H9 (cell line): ENCODE data around the gene CCDC60. TPM values are rescaled to one million over a fixed set of nuclear protein-coding genes. Genes with fewer than 3 reads are reported as not detected.

Experiments
- DNase-seq: peaks from one replicate; pipeline ENCODE4 v3.0.0-alpha.2; 2017
- H2AFZ ChIP-seq: one replicate; pipeline ENCODE4 v1.6.1; 2013; ENCODE audit warnings: mild to moderate bottlenecking, low read length, control low read depth, moderate library complexity
- H2AK5ac ChIP-seq: 2 replicates; pipeline ENCODE4 v1.6.1; 2013; ENCODE audit warnings: low read length, control low read depth, mixed read lengths; ENCODE audit not compliant: insufficient read length
- H2BK120ac ChIP-seq: one replicate; pipeline ENCODE4 v1.6.1; 2013; ENCODE audit warnings: low read depth, mild to moderate bottlenecking, low read length, control low read depth, inconsistent platforms; ENCODE audit not compliant: poor library complexity, severe bottlenecking
- H2BK12ac ChIP-seq: 2 replicates; pipeline ENCODE4 v1.6.1; 2013; ENCODE audit warnings: low read length, control low read depth, mixed read lengths, low read depth; ENCODE audit not compliant: insufficient read length
- H2BK15ac ChIP-seq: 2 replicates; pipeline ENCODE4 v1.6.1; 2013; ENCODE audit warnings: low read depth, low read length, control low read depth
- H2BK20ac ChIP-seq: one replicate; pipeline ENCODE4 v1.6.1; 2013; ENCODE audit warnings: low read depth, mild to moderate bottlenecking, low read length, control low read depth, inconsistent platforms; ENCODE audit not compliant: poor library complexity, severe bottlenecking
- H2BK5ac ChIP-seq: 2 replicates; pipeline ENCODE4 v1.6.1; 2013; ENCODE audit warnings: low read length, control low read depth, mixed read lengths; ENCODE audit not compliant: insufficient read length
- H3K14ac ChIP-seq: 2 replicates; pipeline ENCODE4 v1.6.1; 2013; ENCODE audit warnings: low read length, control low read depth; ENCODE audit not compliant: insufficient read depth
- H3K18ac ChIP-seq: 2 replicates; pipeline ENCODE4 v1.6.1; 2013; ENCODE audit warnings: low read depth, mild to moderate bottlenecking, mixed read lengths, low read length, control low read depth; ENCODE audit not compliant: insufficient read length
- H3K23ac ChIP-seq: 2 replicates; pipeline ENCODE4 v1.6.1; 2013; ENCODE audit warnings: low read length, control low read depth, mixed read lengths, low read depth; ENCODE audit not compliant: insufficient read length
- H3K23me2 ChIP-seq: 2 replicates; pipeline ENCODE4 v1.6.1; 2013; ENCODE audit warnings: low read depth, mild to moderate bottlenecking, mixed read lengths, low read length, control low read depth; ENCODE audit not compliant: insufficient read length, poor library complexity, severe bottlenecking
- H3K27ac ChIP-seq: 2 replicates; pipeline ENCODE4 v1.5.1; 2013; ENCODE audit warnings: low read length, control low read depth, mixed read lengths, low read depth; ENCODE audit not compliant: insufficient read length
- H3K27me3 ChIP-seq: 2 replicates; pipeline ENCODE4 v1.6.1; 2013; ENCODE audit warnings: low read length, control low read depth, inconsistent platforms; ENCODE audit not compliant: insufficient read depth
- H3K4ac ChIP-seq: 2 replicates; pipeline ENCODE4 v1.6.1; 2013; ENCODE audit warnings: low read depth, mild to moderate bottlenecking, control low read depth, inconsistent platforms, low read length, moderate library complexity
- H3K4me1 ChIP-seq: 2 replicates; pipeline ENCODE4 v1.6.1; 2013; ENCODE audit warnings: low read length, control low read depth, inconsistent platforms; ENCODE audit not compliant: insufficient read depth
- H3K4me2 ChIP-seq: 2 replicates; pipeline ENCODE4 v1.6.1; 2013; ENCODE audit warnings: low read length, control low read depth, mixed read lengths; ENCODE audit not compliant: insufficient read length, insufficient read depth
- H3K56ac ChIP-seq: 2 replicates; pipeline ENCODE4 v1.6.1; 2013; ENCODE audit warnings: low read depth, mild to moderate bottlenecking, mixed read lengths, low read length, control low read depth; ENCODE audit not compliant: insufficient read length
- H3K79me1 ChIP-seq: 2 replicates; pipeline ENCODE4 v1.6.1; 2013; ENCODE audit warnings: low read depth, mild to moderate bottlenecking, moderate library complexity, low read length, control low read depth, inconsistent platforms; ENCODE audit not compliant: insufficient read depth, poor library complexity, severe bottlenecking
- H3K79me2 ChIP-seq: 2 replicates; pipeline ENCODE4 v1.6.1; 2013; ENCODE audit warnings: low read length, control low read depth, inconsistent platforms; ENCODE audit not compliant: insufficient read depth
- H3K9ac ChIP-seq: 2 replicates; pipeline ENCODE4 v1.6.1; 2013; ENCODE audit warnings: low read length, control low read depth, mixed read lengths; ENCODE audit not compliant: insufficient read length; ENCODE audit errors: extremely low read depth
- H3K9me3 ChIP-seq: one replicate; pipeline ENCODE4 v1.6.1; 2013; ENCODE audit warnings: low read depth, low read length, inconsistent platforms; ENCODE audit not compliant: control insufficient read depth
- H3T11ph ChIP-seq: one replicate; pipeline ENCODE4 v1.6.1; 2013; ENCODE audit warnings: mild to moderate bottlenecking, low read length, control low read depth, inconsistent platforms
- H4K20me1 ChIP-seq: one replicate; pipeline ENCODE4 v1.6.1; 2013; ENCODE audit not compliant: control insufficient read depth, insufficient read length, insufficient read depth
- H4K5ac ChIP-seq: 2 replicates; pipeline ENCODE4 v1.6.1; 2013; ENCODE audit warnings: low read depth, mild to moderate bottlenecking, mixed read lengths, low read length, control low read depth; ENCODE audit not compliant: insufficient read length
- H4K8ac ChIP-seq: replicated peaks from 2 replicates; pipeline ENCODE4 v1.6.1; 2013; ENCODE audit warnings: low read length, control low read depth, mixed read lengths, low read depth; ENCODE audit not compliant: insufficient read length
- H4K91ac ChIP-seq: 2 replicates; pipeline ENCODE4 v1.6.1; 2013; ENCODE audit warnings: low read depth, mild to moderate bottlenecking, moderate library complexity, mixed read lengths, low read length, control low read depth; ENCODE audit not compliant: insufficient read length
- H3K27ac Mint-ChIP-seq, 3 experiments: 2 replicates in 2 of 3; 3 replicates in 1 of 3; pipeline ENCODE4 v1.8.0; 2020 to 2021; ENCODE audit warnings: mixed read lengths in 3 of 3, mild to moderate bottlenecking in 1 of 3, moderate library complexity in 1 of 3
- H3K27me3 Mint-ChIP-seq: 2 replicates; pipeline ENCODE4 v1.8.0; 2021; ENCODE audit warnings: low read depth, mild to moderate bottlenecking, moderate library complexity, mixed read lengths
- H3K36me3 Mint-ChIP-seq, 3 experiments: 2 replicates in 2 of 3; 3 replicates in 1 of 3; pipeline ENCODE4 v1.8.0; 2020 to 2021; ENCODE audit warnings: low read depth in 3 of 3, mixed read lengths in 3 of 3; ENCODE audit not compliant: insufficient read depth in 1 of 3
- H3K4me1 Mint-ChIP-seq, 2 experiments: 2 replicates each; pipeline ENCODE4 v1.8.0; 2020; ENCODE audit warnings: mixed read lengths in 2 of 2
- H3K4me3 Mint-ChIP-seq, 2 experiments: 2 replicates in 1 of 2; 3 replicates in 1 of 2; pipeline ENCODE4 v1.8.0; 2020 to 2021; ENCODE audit warnings: mild to moderate bottlenecking in 2 of 2, mixed read lengths in 2 of 2, moderate library complexity in 1 of 2
- H3K9me3 Mint-ChIP-seq, 2 experiments: 2 replicates in 1 of 2; 3 replicates in 1 of 2; pipeline ENCODE4 v1.8.0; 2020; ENCODE audit warnings: mild to moderate bottlenecking in 2 of 2, mixed read lengths in 2 of 2, moderate library complexity in 1 of 2
- WGBS: extraction: QIAGEN DNeasy Blood & Tissue Kit; methylation state at CpG from one replicate; pipeline ENCODE4 v1.1.7; 2013; ENCODE audit warnings: missing lambda C conversion rate, low lambda C conversion rate, mixed read lengths; ENCODE audit not compliant: insufficient read length; ENCODE audit errors: extremely low coverage; 5-methylcytosine and 5-hydroxymethylcytosine counted together
- total RNA-seq: library from RNA; stranded (reverse); gene quantifications from 2 replicates; pipeline ENCODE4 v1.2.1, GENCODE V29; 2021
- TF ChIP-seq, protein P1 (sequence below): fragments of 200-600 bp; sonication (generic); conservative IDR thresholded peaks from 3 replicates; pipeline ENCODE4 v1.8.0; 2021; ENCODE audit warnings: antibody characterized with exemption, mild to moderate bottlenecking

The CCDC60 gene
- total RNA-seq, 1 experiment from 2014 or later, result 0.44 TPM

DNA sequence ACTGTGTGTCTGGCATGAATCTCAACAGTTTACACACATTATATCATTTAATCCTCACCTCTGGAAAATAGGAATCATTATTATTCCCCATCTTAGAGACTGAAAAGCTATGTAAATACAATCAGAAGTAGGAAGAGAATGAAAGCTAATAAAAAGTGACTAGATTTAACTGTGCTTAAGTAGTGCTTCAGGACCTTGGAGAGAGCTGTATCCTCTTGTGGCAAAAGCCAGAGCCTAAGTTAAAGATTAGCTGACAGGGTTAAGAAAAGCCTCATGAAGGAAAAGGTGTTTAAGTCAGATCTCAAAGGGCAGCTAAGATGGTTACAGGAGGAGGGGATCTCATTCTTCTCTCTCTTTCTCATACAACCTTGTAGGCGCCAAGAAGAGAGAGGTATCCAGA lies 193.7 kb downstream of the CCDC60 start:
- Histone ChIP-seq H3K79me1 (no peaks in the 10 kb centered on the region), H2BK20ac (no peak overlapping the region), H2BK5ac (no peak overlapping the region), H2BK12ac (no peak overlapping the region), H4K5ac (no peak overlapping the region), H3K56ac (no peak overlapping the region), H4K91ac (no peak overlapping the region), H3K18ac (no peak overlapping the region), H3K14ac (no peak overlapping the region), H3K23ac (no peak overlapping the region), H2AFZ (no peak overlapping the region), H2AK5ac (no peak overlapping the region), H3K4me2 (no peak overlapping the region), H3K79me2 (no peaks in the 10 kb centered on the region), H3T11ph (no peak overlapping the region), H3K27me3 (no peaks in the 10 kb centered on the region), H3K4me1 (no peaks in the 10 kb centered on the region), H4K20me1 (no peaks in the 10 kb centered on the region), H3K9me3 (no peaks in the 10 kb centered on the region), H4K8ac (no peak overlapping the region), H3K23me2 (no peaks in the 10 kb centered on the region), H3K4ac (no peak overlapping the region), H2BK15ac (no peak overlapping the region), H3K27ac (no peak overlapping the region), H3K9ac (no peak overlapping the region), H2BK120ac (no peak overlapping the region)
- TF ChIP-seq, protein P1, sequence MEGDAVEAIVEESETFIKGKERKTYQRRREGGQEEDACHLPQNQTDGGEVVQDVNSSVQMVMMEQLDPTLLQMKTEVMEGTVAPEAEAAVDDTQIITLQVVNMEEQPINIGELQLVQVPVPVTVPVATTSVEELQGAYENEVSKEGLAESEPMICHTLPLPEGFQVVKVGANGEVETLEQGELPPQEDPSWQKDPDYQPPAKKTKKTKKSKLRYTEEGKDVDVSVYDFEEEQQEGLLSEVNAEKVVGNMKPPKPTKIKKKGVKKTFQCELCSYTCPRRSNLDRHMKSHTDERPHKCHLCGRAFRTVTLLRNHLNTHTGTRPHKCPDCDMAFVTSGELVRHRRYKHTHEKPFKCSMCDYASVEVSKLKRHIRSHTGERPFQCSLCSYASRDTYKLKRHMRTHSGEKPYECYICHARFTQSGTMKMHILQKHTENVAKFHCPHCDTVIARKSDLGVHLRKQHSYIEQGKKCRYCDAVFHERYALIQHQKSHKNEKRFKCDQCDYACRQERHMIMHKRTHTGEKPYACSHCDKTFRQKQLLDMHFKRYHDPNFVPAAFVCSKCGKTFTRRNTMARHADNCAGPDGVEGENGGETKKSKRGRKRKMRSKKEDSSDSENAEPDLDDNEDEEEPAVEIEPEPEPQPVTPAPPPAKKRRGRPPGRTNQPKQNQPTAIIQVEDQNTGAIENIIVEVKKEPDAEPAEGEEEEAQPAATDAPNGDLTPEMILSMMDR, result no peak
- Mint-ChIP-seq H3K9me3 (peaks cover 0 to 7% of the 10 kb centered on the region in 2 experiments; a peak in 2 of 5 replicates), H3K36me3 (no peaks in the 10 kb centered on the region; a peak in 1 of 7 replicates), H3K27ac (no peak overlapping the region), H3K27me3 (peaks cover 42% of the 10 kb centered on the region), H3K4me3 (no peak overlapping the region), H3K4me1 (no peaks in the 10 kb centered on the region)
- no peak for DNase-seq
- WGBS, result no CpG with 5 or more reads among the region's 1 CpG
